GM13977 (cell line): ENCODE data around the gene MYCBPAP.

Experiments
- DNase-seq: peaks from one replicate; pipeline ENCODE4 v3.0.0; 2012; ENCODE audit warnings: low spot score
- CTCF ChIP-seq: IDR thresholded peaks from 2 replicates; pipeline ENCODE4 v1.5.1; 2012; ENCODE audit warnings: mild to moderate bottlenecking, control low read depth; ENCODE audit not compliant: insufficient read depth; ENCODE audit errors: extremely low read depth, missing control alignments
- in situ Hi-C: fragments of 300-500 bp; cut with MboI; formaldehyde crosslinking; loops from one replicate; pipeline ENCODE4 v1.12.0; 2022; ENCODE audit warnings: low sequenced_read_pairs, low pct_unique_long_range_greater_than_20kb, mixed read lengths, inconsistent platforms; ENCODE audit not compliant: unreplicated experiment

MYCBPAP gene

GRCh38 chr17:50521514-50521913 is 13.3 kb downstream of the MYCBPAP start:
- DNase-seq: no peak
- no peak for TF ChIP-seq CTCF
- in situ Hi-C loops: no loop called here

GRCh38 chr17:50522766-50523165 is 14.5 kb downstream of the MYCBPAP start:
- in situ Hi-C loops: no loop called here
- no peak for TF ChIP-seq CTCF
- DNase-seq: no peak

GRCh38 chr17:50523208-50523607 is 15.0 kb downstream of the MYCBPAP start:
- in situ Hi-C loops: no loop called here
- no peak for DNase-seq
- no peak for TF ChIP-seq CTCF

- TF ChIP-seq CTCF: no peak
- in situ Hi-C loops: no loop called here
- no peak for DNase-seq
These were observed 16.6 kb downstream of the MYCBPAP start for GRCh38 chr17:50524838-50525237.

GRCh38 chr17:50527155-50527762 is 19.0 kb downstream of the MYCBPAP start:
- DNase-seq: no peak
- no peak for TF ChIP-seq CTCF
- in situ Hi-C loops: no loop called here

- no peak for DNase-seq
- in situ Hi-C loops: no loop called here
- TF ChIP-seq CTCF: no peak
These were observed 19.8 kb downstream of the MYCBPAP start for GRCh38 chr17:50527949-50528474.

GRCh38 chr17:50529849-50530248 is 21.6 kb downstream of the MYCBPAP start:
- in situ Hi-C loops: no loop called here
- DNase-seq: no peak
- TF ChIP-seq CTCF: no peak
